ENCODE results near the gene NKAIN1.

Gene NKAIN1

DNA sequence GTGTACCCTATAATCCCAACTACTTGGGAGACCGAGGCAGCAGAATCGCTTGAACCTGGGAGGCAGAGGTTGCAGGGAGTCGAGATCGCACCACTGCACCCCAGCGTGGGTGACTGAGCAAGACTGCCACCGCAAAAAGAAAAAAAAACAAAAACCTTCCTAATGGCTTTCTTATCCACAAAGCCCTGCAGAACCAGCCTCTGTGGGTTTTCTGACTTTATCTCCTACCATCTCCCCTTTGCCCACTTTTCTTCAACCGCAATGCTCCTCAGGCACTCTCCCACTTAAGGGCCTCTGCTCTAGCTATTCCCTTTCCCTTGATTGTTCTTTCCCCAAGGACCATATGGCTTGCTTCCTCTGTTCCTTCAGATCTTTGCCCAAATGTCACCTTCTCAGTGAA, 106.3 kb downstream of the NKAIN1 start:
- in situ Hi-C loops (cut with MboI; ENCODE audit: low pct_unique_long_range_greater_than_20kb, low sequenced_read_pairs): no loop called here
- DNase-seq: peak; percentile 19

All from KBM-7 (cell line).